ENCODE results near the gene CLHC1.
"Not testable (repeated sequence)": the region's sequence is repeated elsewhere in the genome, so short reads cannot be mapped to it uniquely, and the experiment has no call there.

CLHC1 gene
- long read RNA-seq, partial matches to known transcripts: 1 of 17 reads
- long read RNA-seq, other reads (novel, unspliced or antisense): 16 of 17 reads

- peak within 1 kb of the TSS; percentile 98 for H3K27ac ChIP-seq (replicated peaks)
- H3K4me3 ChIP-seq (replicated peaks; ENCODE audit: insufficient read depth, low read length): peak within 1 kb of the TSS; percentile 94
- TF ChIP-seq REST (IDR thresholded peaks at IDR 0.05; ENCODE audit: insufficient replicate concordance, low read depth): peak; percentile 71
- peak; percentile 92 for TF ChIP-seq POLR2AphosphoS5 (IDR thresholded peaks at IDR 0.05; ENCODE audit: low read depth)
- no peak for TF ChIP-seq CTCF (IDR thresholded peaks at IDR 0.05; ENCODE audit: insufficient read depth, low read length)
- TF ChIP-seq GABPA (IDR thresholded peaks at IDR 0.05; ENCODE audit: low read depth): no peak
- TF ChIP-seq SPI1 (IDR thresholded peaks at IDR 0.05; ENCODE audit: borderline replicate concordance, low read depth): peak; percentile 66; the same call in 1 of the 2 replicates
- H3K27me3 ChIP-seq (ENCODE audit: insufficient read depth, poor library complexity, severe bottlenecking): no peaks in the 10 kb centered on the region
- peak; percentile 93 for DNase-seq (ENCODE audit: low read depth in 1 of 2, low spot score in 1 of 2)
These were observed at the start of gene CLHC1, which contains the start of gene RPS27A for GRCh38 chr2:55232084-55232862. TSS of gene CLHC1 (minus strand) at chr2:55232293. CDS start at chr2:55222411, 9,882 bp downstream. TSS of gene RPS27A (plus strand) at chr2:55232688. CDS start at chr2:55232825, 137 bp downstream.

- not testable (repeated sequence) for H3K4me3 ChIP-seq (replicated peaks; ENCODE audit: insufficient read depth, low read length)
These were observed 48.9 kb upstream of the CLHC1 start for GRCh38 chr2:55280851-55281546.

GRCh38 chr2:55279859-55280424 lies 47.8 kb upstream of the CLHC1 start:
- DNase-seq (ENCODE audit: low read depth in 1 of 2, low spot score in 1 of 2); H3K27me3 ChIP-seq (ENCODE audit: insufficient read depth, poor library complexity, severe bottlenecking); H3K27ac ChIP-seq (replicated peaks); H3K4me3 ChIP-seq (replicated peaks; ENCODE audit: insufficient read depth, low read length): not testable (repeated sequence)

More at GRCh38 chr2:55280851-55281546, 48.9 kb upstream of the CLHC1 start:
- not testable (repeated sequence) for H3K27me3 ChIP-seq (ENCODE audit: insufficient read depth, poor library complexity, severe bottlenecking); H3K27ac ChIP-seq (replicated peaks); DNase-seq (ENCODE audit: low read depth in 1 of 2, low spot score in 1 of 2)

GRCh38 chr2:55279214-55279835 lies 47.2 kb upstream of the CLHC1 start:
- H3K27me3 ChIP-seq (ENCODE audit: insufficient read depth, poor library complexity, severe bottlenecking); H3K4me3 ChIP-seq (replicated peaks; ENCODE audit: insufficient read depth, low read length); H3K27ac ChIP-seq (replicated peaks); DNase-seq (ENCODE audit: low read depth in 1 of 2, low spot score in 1 of 2): not testable (repeated sequence)

- Histone ChIP-seq H3K4me3 (replicated peaks; ENCODE audit: insufficient read depth, low read length) (no peak overlapping the region), H3K27ac (replicated peaks) (no peak overlapping the region), H3K27me3 (ENCODE audit: insufficient read depth, poor library complexity, severe bottlenecking) (no peaks in the 10 kb centered on the region)
- peak in 1 of 2 experiments; percentile 27 for DNase-seq (ENCODE audit: low read depth in 1 of 2, low spot score in 1 of 2)
- no peak for TF ChIP-seq POLR2AphosphoS5 (IDR thresholded peaks at IDR 0.05; ENCODE audit: low read depth)
- TF ChIP-seq REST (IDR thresholded peaks at IDR 0.05; ENCODE audit: insufficient replicate concordance, low read depth): no peak
- no peak for TF ChIP-seq CTCF (IDR thresholded peaks at IDR 0.05; ENCODE audit: insufficient read depth, low read length)
- no peak for TF ChIP-seq GABPA (IDR thresholded peaks at IDR 0.05; ENCODE audit: low read depth)
- TF ChIP-seq SPI1 (IDR thresholded peaks at IDR 0.05; ENCODE audit: borderline replicate concordance, low read depth): no peak
These were observed 45.2 kb upstream of the CLHC1 start for GRCh38 chr2:55277310-55277709.

GRCh38 chr2:55274346-55274745 lies 42.3 kb upstream of the CLHC1 start:
- not testable (repeated sequence) for H3K27me3 ChIP-seq (ENCODE audit: insufficient read depth, poor library complexity, severe bottlenecking); H3K4me3 ChIP-seq (replicated peaks; ENCODE audit: insufficient read depth, low read length); DNase-seq (ENCODE audit: low read depth in 1 of 2, low spot score in 1 of 2); H3K27ac ChIP-seq (replicated peaks)

All from HL-60 (cell line).